ENCODE measurements around the gene SREBF2.

GRCh38 chr22:41874090-41874489, 41.2 kb downstream of the SREBF2 start:
- no peak for TF ChIP-seq PHF8 (IDR thresholded peaks at IDR 0.05; ENCODE audit: borderline replicate concordance, low read depth)
- TF ChIP-seq CTCF (IDR thresholded peaks at IDR 0.05) = no peak
- no peak for TF ChIP-seq KDM5A (IDR thresholded peaks at IDR 0.05)
- no peak for TF ChIP-seq POLR2A (IDR thresholded peaks at IDR 0.05; ENCODE audit: low read length)
- no peak for TF ChIP-seq MYC (IDR thresholded peaks at IDR 0.05; ENCODE audit: borderline replicate concordance, low read length)
